ENCODE results near the gene KLF11.

KLF11 gene

DNA sequence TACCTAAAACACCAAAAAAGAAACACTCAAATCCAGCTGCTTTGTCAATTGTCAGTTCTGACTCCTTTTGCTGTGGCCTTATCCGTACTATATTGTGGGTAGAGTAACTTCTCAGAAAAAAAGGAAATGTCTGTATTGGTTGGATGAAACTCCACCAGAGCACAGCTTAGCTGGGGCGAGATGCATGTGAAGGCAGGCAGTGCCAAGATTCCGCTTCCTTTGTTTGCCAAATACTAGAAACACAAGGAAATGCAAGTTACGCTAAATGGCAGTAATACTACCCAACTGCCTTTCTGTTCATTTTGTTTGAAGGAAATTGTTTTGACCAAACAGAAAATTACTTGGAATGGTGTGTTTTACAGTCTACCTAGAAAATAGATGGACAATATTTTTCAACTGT is 10.0 kb downstream of the KLF11 start:
- Histone ChIP-seq H3K4me3 (no peak overlapping the region), H3K27ac (no peak overlapping the region), H3K9ac (ENCODE audit: insufficient read length) (no peak overlapping the region), H3K36me3 (ENCODE audit: insufficient read depth, low read length) (peaks cover 26% of the 10 kb centered on the region; the same call in 1 of the 2 replicates), H3K9me3 (ENCODE audit: low read depth, low read length) (no peaks in the 10 kb centered on the region)
- TF ChIP-seq EZH2 (IDR thresholded peaks at IDR 0.05): no peak
- TF ChIP-seq FOXP2 (optimal IDR thresholded peaks at IDR 0.05; ENCODE audit: control extremely low read depth, extremely low read length, insufficient read depth): no peak
- TF ChIP-seq POLR2AphosphoS5 (IDR thresholded peaks at IDR 0.05; ENCODE audit: borderline replicate concordance, low read depth, low read length): no peak
- DNase-seq (ENCODE audit: low read depth, low spot score): no peak

DNA sequence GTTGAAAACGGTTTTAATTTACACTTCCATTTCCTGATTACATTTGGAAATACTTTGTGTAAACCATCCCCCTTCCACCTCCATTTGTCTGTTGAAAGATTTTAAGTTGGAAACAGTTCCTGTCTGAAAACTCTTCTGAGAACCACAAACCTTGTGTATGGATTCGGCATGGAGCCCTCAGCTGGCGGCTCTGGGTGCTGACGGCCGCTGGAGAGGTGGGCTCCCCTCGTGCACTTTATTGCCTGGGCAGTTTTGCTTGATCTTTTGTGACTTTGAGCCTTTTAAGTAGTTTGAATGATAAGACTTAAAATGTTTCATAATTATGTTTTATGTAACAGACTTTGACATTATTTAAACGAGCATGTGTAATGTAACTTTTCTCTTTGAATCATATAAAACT is 11.1 kb downstream of the KLF11 start:
- Histone ChIP-seq H3K4me3 (no peak overlapping the region), H3K9me3 (ENCODE audit: low read depth, low read length) (no peaks in the 10 kb centered on the region), H3K9ac (ENCODE audit: insufficient read length) (no peak overlapping the region), H3K27ac (no peak overlapping the region; the same call in 1 of the 2 replicates), H3K36me3 (ENCODE audit: insufficient read depth, low read length) (peaks cover 22% of the 10 kb centered on the region; the same call in 1 of the 2 replicates)
- DNase-seq (ENCODE audit: low read depth, low spot score): no peak
- TF ChIP-seq POLR2AphosphoS5 (IDR thresholded peaks at IDR 0.05; ENCODE audit: borderline replicate concordance, low read depth, low read length): no peak
- TF ChIP-seq FOXP2 (optimal IDR thresholded peaks at IDR 0.05; ENCODE audit: control extremely low read depth, extremely low read length, insufficient read depth): no peak
- no peak for TF ChIP-seq EZH2 (IDR thresholded peaks at IDR 0.05)

DNA sequence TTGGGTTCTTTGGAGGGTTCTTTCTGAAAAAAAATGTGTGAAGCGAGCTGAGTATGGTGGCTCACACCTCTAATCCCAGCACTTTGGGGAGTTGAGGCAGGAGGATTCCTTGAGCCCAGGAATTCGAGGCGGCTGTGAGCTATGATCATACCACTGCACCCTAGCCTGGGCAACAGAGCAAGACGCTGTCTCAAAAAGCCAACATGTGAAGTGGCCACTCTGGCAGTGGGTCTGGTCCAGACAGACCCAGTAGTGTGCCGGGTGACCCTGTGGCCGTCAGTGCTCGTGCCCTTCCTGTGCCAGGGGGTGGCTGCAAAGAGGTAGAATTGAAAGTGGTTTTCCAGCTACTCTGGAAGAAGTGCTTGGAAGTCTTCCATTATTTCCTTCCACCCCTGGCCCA is 11.6 kb downstream of the KLF11 start:
- no peak overlapping the region for H3K4me3 ChIP-seq
- H3K9ac ChIP-seq (ENCODE audit: insufficient read length): no peak overlapping the region
- H3K27ac ChIP-seq: no peak overlapping the region; the same call in 1 of the 2 replicates
- no peaks in the 10 kb centered on the region for H3K9me3 ChIP-seq (ENCODE audit: low read depth, low read length)
- H3K36me3 ChIP-seq (ENCODE audit: insufficient read depth, low read length): peaks cover 18% of the 10 kb centered on the region; the same call in 1 of the 2 replicates
- TF ChIP-seq FOXP2 (optimal IDR thresholded peaks at IDR 0.05; ENCODE audit: control extremely low read depth, extremely low read length, insufficient read depth) (no peak), EZH2 (IDR thresholded peaks at IDR 0.05) (no peak), POLR2AphosphoS5 (IDR thresholded peaks at IDR 0.05; ENCODE audit: borderline replicate concordance, low read depth, low read length) (no peak)
- no peak for DNase-seq (ENCODE audit: low read depth, low spot score)

DNA sequence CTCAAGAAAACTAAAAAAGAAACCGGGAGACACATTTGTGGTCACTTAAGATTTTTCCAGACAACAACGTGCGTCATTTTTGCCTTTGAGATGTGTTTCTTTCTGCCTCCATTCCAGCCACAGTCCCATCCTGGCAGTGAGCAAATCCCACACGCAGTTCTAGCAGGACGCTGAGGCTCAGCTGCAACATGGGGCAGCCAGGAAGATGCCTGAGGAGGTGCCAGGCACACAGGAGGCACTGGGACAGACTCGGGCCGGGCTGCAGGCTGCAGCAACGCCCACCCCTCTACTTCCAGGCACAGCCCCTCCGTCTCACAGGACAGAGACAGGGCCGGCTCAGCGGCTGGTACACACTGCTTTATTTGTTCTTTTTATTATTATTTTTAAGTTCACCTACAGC is 13.1 kb downstream of the KLF11 start:
- Histone ChIP-seq H3K9me3 (ENCODE audit: low read depth, low read length) (no peaks in the 10 kb centered on the region), H3K4me3 (no peak overlapping the region), H3K36me3 (ENCODE audit: insufficient read depth, low read length) (peaks cover 18% of the 10 kb centered on the region; the same call in 1 of the 2 replicates), H3K9ac (ENCODE audit: insufficient read length) (no peak overlapping the region), H3K27ac (no peak overlapping the region)
- DNase-seq (ENCODE audit: low read depth, low spot score): no peak
- TF ChIP-seq FOXP2 (optimal IDR thresholded peaks at IDR 0.05; ENCODE audit: control extremely low read depth, extremely low read length, insufficient read depth): no peak
- TF ChIP-seq EZH2 (IDR thresholded peaks at IDR 0.05): no peak
- no peak for TF ChIP-seq POLR2AphosphoS5 (IDR thresholded peaks at IDR 0.05; ENCODE audit: borderline replicate concordance, low read depth, low read length)

DNA sequence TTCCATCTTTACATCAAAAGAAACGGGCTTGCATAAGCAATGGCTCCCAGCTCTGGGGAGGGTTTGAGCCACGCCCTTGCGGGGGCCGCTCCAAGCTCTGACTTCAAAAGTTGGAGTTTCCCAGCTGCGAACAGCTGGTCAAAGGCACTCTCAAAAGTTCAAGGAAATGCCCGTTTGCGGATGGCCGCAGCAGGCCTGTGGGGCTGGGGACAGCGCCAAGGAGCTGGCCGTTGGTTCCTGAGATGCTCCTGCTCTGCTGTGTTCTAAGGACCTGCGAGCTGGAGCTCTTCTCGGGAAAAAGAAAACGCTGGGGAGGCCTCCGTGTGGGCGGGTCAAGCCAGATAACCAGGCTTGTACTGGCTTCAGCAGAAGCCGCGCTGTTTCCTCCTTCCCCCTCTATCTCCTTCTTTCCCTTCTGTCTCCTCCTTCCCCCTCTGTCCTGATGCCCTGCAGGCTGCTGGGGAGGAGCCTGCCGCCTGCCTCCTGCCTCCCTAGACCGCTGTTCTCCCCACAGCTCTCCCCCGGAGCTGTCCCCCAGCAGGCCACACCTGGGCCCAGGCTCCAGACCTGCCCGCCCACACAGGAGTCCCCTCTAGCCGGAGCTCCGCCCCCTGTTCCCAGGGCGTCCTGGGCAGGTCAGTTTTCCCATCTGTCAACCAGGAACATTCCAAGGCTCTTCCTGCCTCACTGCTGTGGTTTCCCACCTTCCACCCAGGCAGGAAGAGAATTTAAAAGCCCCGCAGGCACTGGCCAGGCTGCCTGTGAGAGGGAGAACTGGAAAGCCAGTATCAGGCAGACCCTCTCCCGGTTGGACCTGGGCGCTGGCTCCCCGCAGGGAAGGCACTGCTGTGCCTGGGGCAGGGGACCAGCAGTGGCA is 14.1 kb downstream of the KLF11 start:
- DNase-seq (ENCODE audit: low read depth, low spot score): no peak
- Histone ChIP-seq H3K9ac (ENCODE audit: insufficient read length) (no peak overlapping the region), H3K4me3 (peak overlapping the region; percentile 54), H3K27ac (no peak overlapping the region), H3K9me3 (ENCODE audit: low read depth, low read length) (no peaks in the 10 kb centered on the region), H3K36me3 (ENCODE audit: insufficient read depth, low read length) (peaks cover 12% of the 10 kb centered on the region; the same call in 1 of the 2 replicates)
- TF ChIP-seq EZH2 (IDR thresholded peaks at IDR 0.05): no peak
- no peak for TF ChIP-seq FOXP2 (optimal IDR thresholded peaks at IDR 0.05; ENCODE audit: control extremely low read depth, extremely low read length, insufficient read depth)
- TF ChIP-seq POLR2AphosphoS5 (IDR thresholded peaks at IDR 0.05; ENCODE audit: borderline replicate concordance, low read depth, low read length): no peak

DNA sequence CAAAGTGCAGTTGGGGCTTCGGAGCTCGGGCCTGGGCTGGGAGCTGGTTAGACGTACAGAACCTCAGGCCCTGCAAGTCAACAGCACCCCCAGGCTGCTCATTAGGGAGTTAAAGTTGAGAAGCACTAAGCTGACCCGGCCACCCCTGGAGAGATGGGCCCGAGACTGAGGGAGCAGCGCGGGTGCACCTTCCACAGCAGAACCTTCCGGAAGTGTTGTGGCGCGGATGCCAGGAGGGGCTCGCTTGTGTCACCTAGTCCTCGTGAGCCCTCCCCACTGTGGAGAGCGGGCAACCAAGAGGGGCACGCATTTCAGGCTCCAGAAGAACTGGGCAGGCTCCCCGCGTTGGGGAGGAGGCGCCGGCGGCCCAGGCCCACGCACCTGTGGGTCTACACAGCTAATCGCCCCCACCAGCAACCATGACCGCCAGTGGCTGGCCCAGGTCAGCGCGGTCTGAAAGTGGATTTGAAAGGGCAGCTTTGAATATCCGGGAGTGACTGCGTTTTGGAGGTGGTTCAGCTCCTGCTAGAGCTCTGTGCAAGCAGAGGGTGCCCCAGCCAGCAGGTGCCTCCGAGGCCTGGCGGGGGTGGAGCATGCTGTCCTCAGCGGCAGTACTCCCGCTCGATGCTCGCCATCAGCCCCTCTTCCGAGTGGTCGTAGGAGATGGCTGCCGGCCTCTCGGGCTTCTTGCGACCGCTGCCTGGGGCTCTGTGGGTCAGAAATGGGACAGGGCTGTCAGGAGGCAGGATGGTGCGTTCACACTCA is 15.1 kb downstream of the KLF11 start:
- Histone ChIP-seq H3K4me3 (no peak overlapping the region), H3K27ac (no peak overlapping the region), H3K36me3 (ENCODE audit: insufficient read depth, low read length) (peaks cover 6% of the 10 kb centered on the region; the same call in 1 of the 2 replicates), H3K9me3 (ENCODE audit: low read depth, low read length) (no peaks in the 10 kb centered on the region), H3K9ac (ENCODE audit: insufficient read length) (no peak overlapping the region)
- TF ChIP-seq EZH2 (IDR thresholded peaks at IDR 0.05) (no peak), POLR2AphosphoS5 (IDR thresholded peaks at IDR 0.05; ENCODE audit: borderline replicate concordance, low read depth, low read length) (no peak), FOXP2 (optimal IDR thresholded peaks at IDR 0.05; ENCODE audit: control extremely low read depth, extremely low read length, insufficient read depth) (no peak)
- DNase-seq (ENCODE audit: low read depth, low spot score): no peak

DNA sequence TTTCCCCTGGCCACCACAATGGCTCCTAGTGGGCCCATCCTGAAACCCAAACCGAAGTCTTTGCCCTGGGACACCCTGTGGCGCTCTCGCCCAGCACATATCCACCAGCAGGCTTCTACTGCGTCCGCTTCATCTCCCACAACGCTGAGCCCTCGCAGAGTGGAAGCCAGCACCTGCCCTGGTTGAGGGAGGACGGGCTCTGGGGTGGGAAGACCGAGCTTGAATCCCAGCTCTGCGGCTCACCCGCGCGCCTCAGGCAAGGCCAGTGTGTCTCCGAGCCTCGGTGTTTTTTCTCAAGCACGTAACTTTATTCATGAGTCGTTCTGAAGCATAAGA is 15.6 kb downstream of the KLF11 start:
- H3K9me3 ChIP-seq (ENCODE audit: low read depth, low read length): no peaks in the 10 kb centered on the region
- no peak overlapping the region for H3K9ac ChIP-seq (ENCODE audit: insufficient read length)
- H3K36me3 ChIP-seq (ENCODE audit: insufficient read depth, low read length): peaks cover 1% of the 10 kb centered on the region; the same call in 1 of the 2 replicates
- H3K27ac ChIP-seq: no peak overlapping the region
- no peak overlapping the region for H3K4me3 ChIP-seq
- no peak for TF ChIP-seq EZH2 (IDR thresholded peaks at IDR 0.05)
- TF ChIP-seq POLR2AphosphoS5 (IDR thresholded peaks at IDR 0.05; ENCODE audit: borderline replicate concordance, low read depth, low read length): no peak
- no peak for TF ChIP-seq FOXP2 (optimal IDR thresholded peaks at IDR 0.05; ENCODE audit: control extremely low read depth, extremely low read length, insufficient read depth)
- DNase-seq (ENCODE audit: low read depth, low spot score): no peak

Data from SK-N-MC (cell line).